Loucy (cell line): ENCODE results near the gene TMEM181.

Experiments used
- H2AFZ ChIP-seq: fragments of 200-600 bp; sonication (generic); 2 replicates; pipeline ENCODE4 v1.6.0; 2016; ENCODE audit warnings: antibody characterized with exemption, mild to moderate bottlenecking, low read length, moderate library complexity
- H3F3A ChIP-seq: fragments of 200-600 bp; 2 replicates; pipeline ENCODE4 v1.6.0; 2016; ENCODE audit warnings: antibody characterized with exemption, low read depth, mild to moderate bottlenecking
- H3K27me3 ChIP-seq: fragments of 200-600 bp; sonication (generic); 2 replicates; pipeline ENCODE4 v1.6.1; 2014; ENCODE audit warnings: low read length, mild to moderate bottlenecking; ENCODE audit not compliant: insufficient read depth, poor library complexity, severe bottlenecking
- H3K36me3 ChIP-seq: fragments of 200-600 bp; sonication (generic); 2 replicates; pipeline ENCODE4 v1.6.1; 2016; ENCODE audit warnings: low read length; ENCODE audit not compliant: insufficient read depth
- H3K4me1 ChIP-seq: fragments of 200-600 bp; sonication (generic); 2 replicates; pipeline ENCODE4 v1.5.1; 2014; ENCODE audit warnings: low read length, mild to moderate bottlenecking; ENCODE audit not compliant: insufficient read depth, poor library complexity, severe bottlenecking
- H3K4me2 ChIP-seq: fragments of 200-600 bp; sonication (generic); 2 replicates; pipeline ENCODE4 v1.6.0; 2014; ENCODE audit warnings: antibody characterized with exemption, low read length, low read depth, mild to moderate bottlenecking; ENCODE audit not compliant: poor library complexity, severe bottlenecking
- H3K4me3 ChIP-seq: fragments of 200-600 bp; sonication (generic); 2 replicates; pipeline ENCODE4 v1.5.1; 2014; ENCODE audit warnings: low read length, mild to moderate bottlenecking, mixed read lengths; ENCODE audit not compliant: poor library complexity, severe bottlenecking
- H3K79me2 ChIP-seq: fragments of 200-600 bp; sonication (generic); 2 replicates; pipeline ENCODE4 v1.6.1; 2014; ENCODE audit warnings: low read length; ENCODE audit not compliant: insufficient read depth
- H3K9ac ChIP-seq: fragments of 200-600 bp; sonication (generic); 2 replicates; pipeline ENCODE4 v1.6.0; 2014; ENCODE audit warnings: mild to moderate bottlenecking, low read depth, low read length, moderate library complexity; ENCODE audit not compliant: poor library complexity, severe bottlenecking
- H3K9me2 ChIP-seq: fragments of 200-600 bp; sonication (generic); replicated peaks from 2 replicates; pipeline ENCODE4 v1.6.1; 2016; ENCODE audit warnings: low read depth, low read length, mixed read lengths
- H3K9me3 ChIP-seq: fragments of 200-600 bp; sonication (generic); 2 replicates; pipeline ENCODE4 v1.6.1; 2014; ENCODE audit warnings: mild to moderate bottlenecking, antibody characterized with exemption, low read length, low read depth; ENCODE audit not compliant: insufficient read depth
- H4K20me1 ChIP-seq: fragments of 200-600 bp; sonication (generic); 2 replicates; pipeline ENCODE4 v1.6.0; 2014; ENCODE audit warnings: antibody characterized with exemption, low read length, mild to moderate bottlenecking; ENCODE audit not compliant: insufficient read depth, poor library complexity, severe bottlenecking
- CTCF ChIP-seq: fragments of 200-600 bp; sonication (generic); conservative IDR thresholded peaks from 2 replicates; pipeline ENCODE4 v1.5.1; 2014; ENCODE audit warnings: mild to moderate bottlenecking, antibody characterized with exemption, low read length
- EZH2phosphoT487 ChIP-seq: fragments of 200-600 bp; IDR thresholded peaks from 2 replicates; pipeline ENCODE4 v1.6.1; 2018; ENCODE audit warnings: antibody characterized with exemption, mild to moderate bottlenecking, moderate library complexity, borderline replicate concordance

Gene TMEM181

DNA sequence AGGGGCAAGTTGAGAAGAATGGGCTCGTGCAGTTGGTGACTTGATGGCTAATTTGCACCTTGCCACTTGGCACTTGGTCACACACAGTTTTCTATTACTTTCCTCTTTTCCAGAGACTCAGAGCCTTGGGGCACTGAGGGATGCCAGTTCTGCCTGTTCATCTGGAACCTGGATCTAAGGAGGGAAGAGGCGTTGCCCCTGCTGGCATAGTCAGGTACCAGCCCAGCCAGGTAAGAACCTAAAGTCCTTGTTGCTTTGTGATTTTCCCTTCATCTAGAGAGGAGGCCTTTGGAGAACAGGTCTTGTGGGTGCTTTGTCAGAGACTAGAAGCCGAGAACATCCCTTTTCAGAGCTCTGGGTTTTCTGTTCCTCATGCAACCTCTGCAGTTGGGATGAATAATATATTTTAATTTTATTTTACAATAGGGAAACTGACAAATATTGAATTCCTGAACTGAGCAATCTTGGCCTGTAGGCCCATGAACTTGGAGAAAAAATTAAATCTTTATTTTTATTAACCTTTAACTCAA lies 101.3 kb downstream of the TMEM181 start:
- no peaks in the 10 kb centered on the region for H3K9me2 ChIP-seq
- no peak overlapping the region for H2AFZ ChIP-seq
- H3K4me3 ChIP-seq = no peak overlapping the region
- H3K4me1 ChIP-seq = no peaks in the 10 kb centered on the region
- peaks cover 81% of the 10 kb centered on the region for H3K27me3 ChIP-seq
- H3K9ac ChIP-seq = no peak overlapping the region
- no peaks in the 10 kb centered on the region for H3K9me3 ChIP-seq
- no peaks in the 10 kb centered on the region for H3F3A ChIP-seq
- H4K20me1 ChIP-seq = no peaks in the 10 kb centered on the region
- H3K4me2 ChIP-seq = no peak overlapping the region
- H3K79me2 ChIP-seq = no peaks in the 10 kb centered on the region
- H3K36me3 ChIP-seq = no peaks in the 10 kb centered on the region
- TF ChIP-seq CTCF (0 out of 2 replicates have a peak, but pooled peaks have one; percentile 10), EZH2phosphoT487 (no peak)

DNA sequence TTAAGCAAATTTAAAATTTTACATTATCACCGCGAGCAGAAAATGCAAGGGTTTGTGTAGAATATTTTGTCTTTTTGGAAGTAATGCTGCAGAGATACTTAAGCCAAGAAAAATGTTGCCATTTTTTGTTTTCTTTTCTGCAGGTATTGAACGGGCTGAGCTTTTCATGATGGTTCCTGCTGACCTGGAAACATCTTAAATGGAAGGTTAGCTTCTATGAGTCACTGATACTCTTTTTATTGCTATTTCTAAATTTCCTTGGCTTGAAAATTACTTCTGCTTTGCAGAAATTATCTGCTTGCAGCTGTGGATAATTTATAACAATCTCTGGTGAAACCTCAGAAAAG lies 102.7 kb downstream of the TMEM181 start:
- Histone ChIP-seq H3K4me2 (no peak overlapping the region), H3K9me2 (no peaks in the 10 kb centered on the region), H3K79me2 (no peaks in the 10 kb centered on the region), H3K27me3 (peaks cover 81% of the 10 kb centered on the region), H3K9me3 (no peaks in the 10 kb centered on the region), H2AFZ (no peak overlapping the region), H3K9ac (no peak overlapping the region), H3K4me1 (no peaks in the 10 kb centered on the region), H3K36me3 (no peaks in the 10 kb centered on the region), H3F3A (no peaks in the 10 kb centered on the region), H3K4me3 (no peak overlapping the region), H4K20me1 (no peaks in the 10 kb centered on the region)
- TF ChIP-seq EZH2phosphoT487 = no peak
- no peak for TF ChIP-seq CTCF

GRCh38 chr6:158662954-158663624 lies 103.2 kb downstream of the TMEM181 start:
- no peaks in the 10 kb centered on the region for H3K36me3 ChIP-seq
- H3K4me1 ChIP-seq = no peaks in the 10 kb centered on the region
- H3K27me3 ChIP-seq = peaks cover 84% of the 10 kb centered on the region
- no peaks in the 10 kb centered on the region for H4K20me1 ChIP-seq
- no peaks in the 10 kb centered on the region for H3F3A ChIP-seq
- H3K9me3 ChIP-seq = no peaks in the 10 kb centered on the region
- H2AFZ ChIP-seq = no peak overlapping the region
- H3K9me2 ChIP-seq = no peaks in the 10 kb centered on the region
- no peak overlapping the region for H3K9ac ChIP-seq
- no peak overlapping the region for H3K4me3 ChIP-seq
- H3K79me2 ChIP-seq = no peaks in the 10 kb centered on the region
- no peak for TF ChIP-seq CTCF
- no peak overlapping the region for H3K4me2 ChIP-seq
